ENCODE data around the gene TUBGCP5.

TUBGCP5 gene

DNA sequence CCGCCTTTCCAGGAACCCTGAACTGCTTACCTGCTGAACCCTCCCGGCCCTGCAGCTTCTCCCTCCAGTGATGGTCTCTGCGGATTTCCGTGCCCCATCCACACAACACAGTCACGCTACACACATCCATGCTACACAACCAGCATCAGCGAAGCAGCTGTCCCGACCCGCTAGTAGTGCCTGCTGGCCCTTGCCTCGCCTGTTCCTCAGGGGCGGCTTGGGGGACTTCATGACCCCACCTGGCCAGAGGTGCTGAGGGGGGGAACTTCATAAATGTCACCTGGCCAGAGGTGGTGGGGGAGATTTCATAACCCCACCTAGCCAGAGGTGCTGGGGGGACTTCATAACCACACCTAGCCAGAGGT, 530 bp upstream of the TUBGCP5 start:
- TF ChIP-seq, protein P1, sequence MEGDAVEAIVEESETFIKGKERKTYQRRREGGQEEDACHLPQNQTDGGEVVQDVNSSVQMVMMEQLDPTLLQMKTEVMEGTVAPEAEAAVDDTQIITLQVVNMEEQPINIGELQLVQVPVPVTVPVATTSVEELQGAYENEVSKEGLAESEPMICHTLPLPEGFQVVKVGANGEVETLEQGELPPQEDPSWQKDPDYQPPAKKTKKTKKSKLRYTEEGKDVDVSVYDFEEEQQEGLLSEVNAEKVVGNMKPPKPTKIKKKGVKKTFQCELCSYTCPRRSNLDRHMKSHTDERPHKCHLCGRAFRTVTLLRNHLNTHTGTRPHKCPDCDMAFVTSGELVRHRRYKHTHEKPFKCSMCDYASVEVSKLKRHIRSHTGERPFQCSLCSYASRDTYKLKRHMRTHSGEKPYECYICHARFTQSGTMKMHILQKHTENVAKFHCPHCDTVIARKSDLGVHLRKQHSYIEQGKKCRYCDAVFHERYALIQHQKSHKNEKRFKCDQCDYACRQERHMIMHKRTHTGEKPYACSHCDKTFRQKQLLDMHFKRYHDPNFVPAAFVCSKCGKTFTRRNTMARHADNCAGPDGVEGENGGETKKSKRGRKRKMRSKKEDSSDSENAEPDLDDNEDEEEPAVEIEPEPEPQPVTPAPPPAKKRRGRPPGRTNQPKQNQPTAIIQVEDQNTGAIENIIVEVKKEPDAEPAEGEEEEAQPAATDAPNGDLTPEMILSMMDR (IDR thresholded peaks at IDR 0.05; ENCODE audit: low read depth, low read length, missing control alignments): no peak
- H3K4me3 ChIP-seq (ENCODE audit: low read depth, low read length): peak overlapping the region; percentile 68
- no peak for DNase-seq (ENCODE audit: low read depth)

DNA sequence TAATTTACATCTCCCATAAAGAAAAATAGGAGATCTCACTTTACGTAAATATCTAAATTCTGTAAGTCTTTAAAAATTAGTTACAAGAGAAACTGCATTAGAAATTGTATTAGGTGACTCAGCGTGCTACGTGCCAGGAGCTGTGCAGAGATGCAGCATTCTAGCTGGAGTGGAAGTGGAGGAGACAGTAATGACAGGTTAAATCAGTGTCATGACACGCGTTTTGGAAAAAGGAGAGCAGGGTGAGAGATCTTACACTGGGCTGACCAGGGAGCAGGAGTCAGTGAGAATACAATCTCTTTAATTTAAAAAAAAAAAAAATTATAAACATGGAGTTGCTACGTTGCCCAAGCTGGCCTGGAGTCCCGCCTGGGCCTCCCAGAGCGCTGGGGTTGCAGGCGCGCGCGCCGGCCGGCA, 635 bp downstream of the TUBGCP5 start:
- DNase-seq (ENCODE audit: low read depth): no peak
- H3K4me3 ChIP-seq (ENCODE audit: low read depth, low read length): peak overlapping the region; percentile 68
- TF ChIP-seq, protein P1 (IDR thresholded peaks at IDR 0.05; ENCODE audit: low read depth, low read length, missing control alignments): no peak

DNA sequence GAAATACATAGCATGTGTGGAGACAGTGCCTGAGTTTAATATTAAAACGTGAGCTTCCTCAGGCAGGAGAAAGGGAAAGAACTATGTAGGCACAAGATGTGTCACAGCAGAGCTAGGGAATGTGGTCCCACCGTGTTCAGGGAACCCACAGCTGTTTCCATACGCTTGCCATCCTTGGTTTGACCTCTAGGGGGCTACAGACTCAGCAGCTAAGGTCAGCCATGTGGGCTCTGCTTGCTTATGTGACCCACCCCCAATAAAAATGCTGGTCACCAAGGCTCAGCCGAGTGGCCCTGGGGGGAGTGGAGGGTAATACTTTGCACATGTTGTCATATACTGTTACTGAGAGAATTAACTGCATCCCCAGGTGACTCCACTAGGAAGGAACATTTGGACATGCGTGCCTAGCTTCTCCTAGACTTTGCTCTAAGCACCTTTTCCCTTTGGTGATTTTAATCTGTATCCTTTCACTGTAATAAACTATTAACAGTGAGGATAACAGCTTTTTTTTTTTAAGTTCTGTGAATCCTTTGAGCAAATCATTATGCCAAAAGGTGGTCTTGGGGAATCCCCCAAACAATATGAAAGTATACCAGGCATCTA, 3.3 kb downstream of the TUBGCP5 start:
- TF ChIP-seq, protein P1 (IDR thresholded peaks at IDR 0.05; ENCODE audit: low read depth, low read length, missing control alignments): peak; percentile 98
- peak; percentile 36 for DNase-seq (ENCODE audit: low read depth)
- no peak overlapping the region for H3K4me3 ChIP-seq (ENCODE audit: low read depth, low read length)

DNA sequence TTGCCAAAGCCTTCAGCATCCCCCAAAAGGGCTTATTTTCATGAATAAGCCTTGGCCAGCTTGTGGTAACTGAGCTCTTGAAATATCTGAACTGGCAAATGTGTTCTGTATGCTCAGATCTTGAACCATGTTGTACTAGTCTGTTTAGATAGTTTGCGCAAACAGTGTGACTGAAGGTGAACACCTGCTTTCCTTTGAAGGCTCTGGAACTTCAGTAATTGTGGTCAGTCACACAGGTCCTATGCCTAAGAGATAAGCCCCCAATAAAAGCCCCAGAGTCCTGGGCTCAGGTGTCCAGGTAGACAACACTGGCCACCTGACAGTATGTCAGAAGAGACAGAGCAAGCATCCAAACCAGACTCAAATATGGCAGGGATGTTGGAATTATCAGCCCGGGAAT, 5.4 kb downstream of the TUBGCP5 start:
- no peak overlapping the region for H3K4me3 ChIP-seq (ENCODE audit: low read depth, low read length)
- TF ChIP-seq, protein P1 (IDR thresholded peaks at IDR 0.05; ENCODE audit: low read depth, low read length, missing control alignments): no peak
- no peak for DNase-seq (ENCODE audit: low read depth)

DNA sequence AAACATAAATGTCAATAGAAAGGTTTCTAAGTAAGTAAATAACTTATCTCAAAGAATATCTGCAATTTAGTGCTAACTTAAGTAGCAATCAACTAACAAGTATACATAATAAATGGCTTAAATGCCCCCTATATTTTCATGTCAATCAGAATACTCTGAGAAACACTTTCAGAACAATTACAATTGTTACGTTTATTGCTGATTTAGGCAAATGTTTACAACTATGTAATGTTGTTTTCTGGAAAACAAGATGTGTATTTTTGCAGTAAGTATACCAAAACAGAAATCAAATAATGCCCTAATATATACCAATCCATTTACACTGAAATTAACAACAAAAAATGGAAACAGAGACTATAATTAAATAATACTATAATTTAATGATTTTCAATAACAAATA, 13.2 kb downstream of the TUBGCP5 start:
- DNase-seq (ENCODE audit: low read depth): no peak
- no peak overlapping the region for H3K4me3 ChIP-seq (ENCODE audit: low read depth, low read length)
- TF ChIP-seq, protein P1 (IDR thresholded peaks at IDR 0.05; ENCODE audit: low read depth, low read length, missing control alignments): no peak

DNA sequence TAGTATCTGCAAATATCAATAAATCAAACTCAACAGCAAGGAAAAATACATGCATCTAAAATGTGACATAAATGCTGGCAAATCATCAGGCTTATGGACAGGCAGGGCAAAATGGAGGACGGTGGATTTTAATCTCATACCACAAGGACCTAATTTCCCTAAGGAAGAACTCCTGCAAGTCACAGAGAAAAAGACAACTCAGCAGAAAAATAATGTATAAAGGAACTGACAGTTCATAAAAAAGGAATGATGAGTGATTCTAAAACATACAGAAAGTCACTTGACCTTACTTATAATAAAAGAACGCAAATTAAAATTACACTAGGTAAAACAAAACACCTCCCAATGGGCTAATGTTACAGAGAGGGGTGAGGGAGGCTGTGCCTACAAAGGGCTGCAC, 17.2 kb downstream of the TUBGCP5 start:
- TF ChIP-seq, protein P1 (IDR thresholded peaks at IDR 0.05; ENCODE audit: low read depth, low read length, missing control alignments): no peak

DNA sequence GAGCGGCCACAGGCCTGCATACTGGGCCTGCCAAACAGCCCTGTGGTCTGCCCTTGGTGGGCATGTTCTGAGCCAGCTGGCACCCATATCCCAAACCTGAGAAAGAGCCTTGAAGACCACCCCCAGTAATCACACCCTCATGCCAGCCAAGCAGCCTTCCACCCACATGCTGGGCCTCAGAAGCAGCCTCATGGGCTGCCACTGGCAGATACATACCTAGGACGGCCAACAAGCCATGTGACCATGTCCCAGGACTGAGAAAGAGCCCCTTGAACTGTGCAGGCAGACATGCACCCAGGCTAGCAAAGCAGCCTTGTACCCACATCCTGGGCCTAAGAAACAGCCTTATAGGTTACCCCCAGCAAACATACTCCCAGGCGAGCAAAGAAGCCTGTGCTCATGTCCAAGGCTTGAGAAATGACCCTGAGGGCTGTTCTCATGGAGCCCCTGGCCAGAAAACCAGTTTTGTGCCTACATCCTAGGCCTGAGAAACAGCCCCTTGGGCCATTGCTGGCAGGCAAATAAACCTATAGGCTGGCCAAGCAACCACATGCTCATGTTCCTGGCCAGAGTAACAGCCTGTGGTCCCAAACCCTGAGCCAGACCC, 24.9 kb downstream of the TUBGCP5 start:
- no peak overlapping the region for H3K4me3 ChIP-seq (ENCODE audit: low read depth, low read length)
- no peak for DNase-seq (ENCODE audit: low read depth)
- TF ChIP-seq, protein P1 (IDR thresholded peaks at IDR 0.05; ENCODE audit: low read depth, low read length, missing control alignments): no peak

More for the DNA sequence above, 17.2 kb downstream of the TUBGCP5 start:
- H3K4me3 ChIP-seq (ENCODE audit: low read depth, low read length): no peak overlapping the region
- DNase-seq (ENCODE audit: low read depth): no peak
